IMR-90 (cell line): ENCODE measurements around the gene HERC4.

Source experiments
- BHLHE40 ChIP-seq: fragments of 150-350 bp; IDR thresholded peaks from 2 replicates; pipeline ENCODE4 v1.6.1; 2016; ENCODE audit warnings: mild to moderate bottlenecking, low read depth, low read length
- CEBPB ChIP-seq: IDR thresholded peaks from 2 replicates; pipeline ENCODE4 v1.6.1; 2012; ENCODE audit warnings: low read depth, low read length, improper control_type of control experiment
- CHD1 ChIP-seq: IDR thresholded peaks from 2 replicates; pipeline ENCODE4 v1.6.1; 2012; ENCODE audit warnings: low read depth, low read length, improper control_type of control experiment
- FOS ChIP-seq: fragments of 150-350 bp; IDR thresholded peaks from 2 replicates; pipeline ENCODE4 v1.6.1; 2016; ENCODE audit warnings: low read depth, low read length
- MAZ ChIP-seq: IDR thresholded peaks from 2 replicates; pipeline ENCODE4 v1.6.1; 2012; ENCODE audit warnings: low read depth, mild to moderate bottlenecking, low read length, improper control_type of control experiment, moderate library complexity, borderline replicate concordance
- MXI1 ChIP-seq: IDR thresholded peaks from 2 replicates; pipeline ENCODE4 v1.6.1; 2012; ENCODE audit warnings: low read depth, mild to moderate bottlenecking, low read length, moderate library complexity, borderline replicate concordance
- NFE2L2 ChIP-seq: fragments of 150-350 bp; IDR thresholded peaks from 2 replicates; pipeline ENCODE4 v1.6.1; 2016; ENCODE audit warnings: low read depth, mild to moderate bottlenecking, low read length
- POLR2A ChIP-seq: IDR thresholded peaks from 2 replicates; pipeline ENCODE4 v1.6.1; 2012; ENCODE audit warnings: mild to moderate bottlenecking, low read depth, low read length
- RAD21 ChIP-seq: IDR thresholded peaks from 2 replicates; pipeline ENCODE4 v1.6.1; 2012; ENCODE audit warnings: low read length, improper control_type of control experiment
- RCOR1 ChIP-seq: IDR thresholded peaks from 2 replicates; pipeline ENCODE4 v1.6.1; 2012; ENCODE audit warnings: mild to moderate bottlenecking, low read length, improper control_type of control experiment; ENCODE audit not compliant: insufficient replicate concordance
- RFX5 ChIP-seq: IDR thresholded peaks from 2 replicates; pipeline ENCODE4 v1.8.0; 2012; ENCODE audit warnings: low read depth, mild to moderate bottlenecking, low read length, moderate library complexity
- SMC3 ChIP-seq: fragments of 150-350 bp; IDR thresholded peaks from 2 replicates; pipeline ENCODE4 v1.6.1; 2016; ENCODE audit warnings: low read depth, mild to moderate bottlenecking, antibody characterized with exemption, low read length, moderate library complexity
- TF ChIP-seq, protein P1 (sequence below): conservative IDR thresholded peaks from 2 replicates; pipeline ENCODE4 v1.5.1; 2012; ENCODE audit warnings: mild to moderate bottlenecking, low read depth, low read length, improper control_type of control experiment
- TF ChIP-seq, protein P2 (sequence below): fragments of 150-350 bp; IDR thresholded peaks from 2 replicates; pipeline ENCODE4 v1.6.1; 2017; ENCODE audit warnings: mild to moderate bottlenecking, antibody characterized with exemption, low read length, low read depth

DNA sequence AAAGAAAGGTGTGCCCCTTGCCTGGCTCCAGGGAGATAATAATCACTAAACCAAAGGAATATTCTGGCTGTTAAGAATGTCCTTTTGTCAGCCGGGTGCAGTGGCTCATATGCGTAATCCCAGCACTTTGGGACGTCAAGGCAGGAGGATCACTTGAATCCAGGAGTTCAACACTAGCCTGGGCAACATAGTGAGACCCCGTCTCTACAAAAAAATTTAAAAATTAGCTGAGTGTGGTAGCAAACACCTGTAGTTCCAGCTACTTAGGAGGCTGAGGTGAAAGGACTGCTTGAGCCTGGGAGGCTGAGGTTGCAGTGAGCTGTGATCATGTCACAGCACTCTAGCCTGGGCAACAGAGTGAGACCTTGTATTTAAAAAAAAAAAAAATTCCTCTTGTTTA, 74.1 kb downstream of the HERC4 start:
- TF ChIP-seq, protein P1, sequence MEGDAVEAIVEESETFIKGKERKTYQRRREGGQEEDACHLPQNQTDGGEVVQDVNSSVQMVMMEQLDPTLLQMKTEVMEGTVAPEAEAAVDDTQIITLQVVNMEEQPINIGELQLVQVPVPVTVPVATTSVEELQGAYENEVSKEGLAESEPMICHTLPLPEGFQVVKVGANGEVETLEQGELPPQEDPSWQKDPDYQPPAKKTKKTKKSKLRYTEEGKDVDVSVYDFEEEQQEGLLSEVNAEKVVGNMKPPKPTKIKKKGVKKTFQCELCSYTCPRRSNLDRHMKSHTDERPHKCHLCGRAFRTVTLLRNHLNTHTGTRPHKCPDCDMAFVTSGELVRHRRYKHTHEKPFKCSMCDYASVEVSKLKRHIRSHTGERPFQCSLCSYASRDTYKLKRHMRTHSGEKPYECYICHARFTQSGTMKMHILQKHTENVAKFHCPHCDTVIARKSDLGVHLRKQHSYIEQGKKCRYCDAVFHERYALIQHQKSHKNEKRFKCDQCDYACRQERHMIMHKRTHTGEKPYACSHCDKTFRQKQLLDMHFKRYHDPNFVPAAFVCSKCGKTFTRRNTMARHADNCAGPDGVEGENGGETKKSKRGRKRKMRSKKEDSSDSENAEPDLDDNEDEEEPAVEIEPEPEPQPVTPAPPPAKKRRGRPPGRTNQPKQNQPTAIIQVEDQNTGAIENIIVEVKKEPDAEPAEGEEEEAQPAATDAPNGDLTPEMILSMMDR = no peak
- no peak for TF ChIP-seq SMC3
- no peak for TF ChIP-seq POLR2A
- no peak for TF ChIP-seq BHLHE40
- TF ChIP-seq, protein P2, sequence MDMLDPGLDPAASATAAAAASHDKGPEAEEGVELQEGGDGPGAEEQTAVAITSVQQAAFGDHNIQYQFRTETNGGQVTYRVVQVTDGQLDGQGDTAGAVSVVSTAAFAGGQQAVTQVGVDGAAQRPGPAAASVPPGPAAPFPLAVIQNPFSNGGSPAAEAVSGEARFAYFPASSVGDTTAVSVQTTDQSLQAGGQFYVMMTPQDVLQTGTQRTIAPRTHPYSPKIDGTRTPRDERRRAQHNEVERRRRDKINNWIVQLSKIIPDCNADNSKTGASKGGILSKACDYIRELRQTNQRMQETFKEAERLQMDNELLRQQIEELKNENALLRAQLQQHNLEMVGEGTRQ = no peak
- no peak for TF ChIP-seq RAD21
- no peak for TF ChIP-seq RFX5
- no peak for TF ChIP-seq NFE2L2
- TF ChIP-seq CHD1 = no peak
- TF ChIP-seq FOS = no peak
- no peak for TF ChIP-seq CEBPB
- no peak for TF ChIP-seq MXI1
- TF ChIP-seq RCOR1 = no peak
- TF ChIP-seq MAZ = no peak
